K562 (cell line): ENCODE results near the gene CSTPP1. TPM values are rescaled to one million over a fixed set of nuclear protein-coding genes. Genes with fewer than 3 reads are reported as not detected.
"Not testable (repeated sequence)": the region's sequence is repeated elsewhere in the genome, so short reads cannot be mapped to it uniquely, and the experiment has no call there.

Experiments used
- ATAC-seq: fragments of 200-7000 bp; cut with Tn5 transposase; 3 replicates; pipeline ENCODE4 v1.9.1; 2020; ENCODE audit warnings: moderate library complexity
- BruUV-seq: library from RNA; stranded (reverse); fragments of 400-500 nt; replicated peaks from 2 replicates; lab custom pipeline; 2021; lab: Mats Ljungman, UMichigan
- CTCF ChIA-PET: fragments of 300-600 bp; formaldehyde crosslinking; extraction: SDS; loops from one replicate; lab custom pipeline; 2021; ENCODE audit warnings: low intra/inter-chr PET ratio; lab: Yijun Ruan, JAX
- POLR2A ChIA-PET: fragments of 300-600, 350-650 bp; sonication (Branson Sonifier 250); formaldehyde crosslinking; extraction: SDS; loops from one replicate; lab custom pipeline; 2021; ENCODE audit warnings: antibody characterized with exemption, inconsistent platforms; lab: Yijun Ruan, JAX
- DNase-seq, 4 experiments: peaks; one replicate each; pipeline versions ENCODE4 v3.0.0 to v3.0.0-alpha.2; 2011 to 2018; ENCODE audit warnings: low spot score in 3 of 4, mixed read lengths in 3 of 4; ENCODE audit errors: extremely low read depth in 1 of 4
- FAIRE-seq: peaks from 2 replicates; lab custom pipeline; 2011; peaks lifted over from hg19 to GRCh38; lab: Jason Lieb, UNC
- H2AFZ ChIP-seq: 2 replicates; pipeline ENCODE4 v1.6.0; 2011; ENCODE audit warnings: low read depth, low read length, control low read depth, inconsistent platforms
- H3K27ac ChIP-seq: fragments of 200-600 bp; 3 replicates; pipeline ENCODE4 v1.8.0; 2011; ENCODE audit warnings: low read depth, mild to moderate bottlenecking, control low read depth, inconsistent platforms, low read length, moderate library complexity, mixed read lengths; ENCODE audit errors: extremely low read depth
- H3K27me3 ChIP-seq, 2 experiments: fragments of 300-600 bp in 1 of 2; 2 replicates in 1 of 2; 3 replicates in 1 of 2; pipeline versions ENCODE4 v1.6.0 to v1.8.0; 2011; ENCODE audit warnings: inconsistent platforms in 2 of 2, low read length in 2 of 2, mild to moderate bottlenecking in 1 of 2, mixed read lengths in 1 of 2, moderate library complexity in 1 of 2; ENCODE audit not compliant: control insufficient read depth in 2 of 2, insufficient read depth in 2 of 2
- H3K36me3 ChIP-seq: fragments of 300-600 bp; 3 replicates; pipeline ENCODE4 v1.8.0; 2011; ENCODE audit warnings: mild to moderate bottlenecking, low read length, inconsistent platforms; ENCODE audit not compliant: control insufficient read depth, insufficient read depth
- H3K4me1 ChIP-seq, 2 experiments: fragments of 200-600 bp in 1 of 2; replicated peaks in 1 of 2; 2 replicates in 1 of 2; 3 replicates in 1 of 2; pipeline versions ENCODE4 v1.5.1 to v1.8.0; 2011; ENCODE audit warnings: inconsistent platforms in 2 of 2, low read length in 2 of 2, mild to moderate bottlenecking in 1 of 2, mixed read lengths in 1 of 2, moderate library complexity in 1 of 2; ENCODE audit not compliant: control insufficient read depth in 2 of 2, insufficient read depth in 2 of 2
- H3K4me2 ChIP-seq: 2 replicates; pipeline ENCODE4 v1.6.1; 2011; ENCODE audit warnings: low read length, control low read depth, inconsistent platforms, mixed read lengths; ENCODE audit not compliant: insufficient read depth
- H3K4me3 ChIP-seq: fragments of 200-600 bp; sonication (generic), shearing (Covaris generic); 2 replicates; pipeline ENCODE4 v1.5.1; 2016; ENCODE audit warnings: control low read depth, inconsistent platforms
- H3K79me2 ChIP-seq: fragments of 200-600 bp; 3 replicates; pipeline ENCODE4 v1.8.0; 2011; ENCODE audit warnings: low read length, inconsistent platforms; ENCODE audit not compliant: control insufficient read depth, insufficient read depth
- H3K9ac ChIP-seq, 2 experiments: 2 replicates each; pipeline versions ENCODE4 v1.6.0 to v1.6.1; 2011; ENCODE audit warnings: low read depth in 2 of 2, low read length in 2 of 2, control low read depth in 1 of 2, inconsistent platforms in 1 of 2, mild to moderate bottlenecking in 1 of 2, mixed read lengths in 1 of 2; ENCODE audit not compliant: insufficient read depth in 1 of 2
- H3K9me1 ChIP-seq: one replicate; pipeline ENCODE4 v1.6.0; 2011; ENCODE audit warnings: inconsistent platforms, mild to moderate bottlenecking, low read length, moderate library complexity; ENCODE audit not compliant: control insufficient read depth, insufficient read depth
- H3K9me3 ChIP-seq: replicated peaks from 2 replicates; pipeline ENCODE4 v1.5.1; 2011; ENCODE audit warnings: low read depth, low read length, inconsistent platforms; ENCODE audit not compliant: control insufficient read depth, insufficient read depth
- H4K20me1 ChIP-seq: replicated peaks from 2 replicates; pipeline ENCODE4 v1.6.1; 2011; ENCODE audit warnings: low read length, inconsistent platforms, mixed read lengths; ENCODE audit not compliant: control insufficient read depth, insufficient read depth
- RBM34 ChIP-seq: fragments of 200-400 bp; formaldehyde crosslinking; IDR thresholded peaks from 2 replicates; pipeline ENCODE4 v1.6.1; 2018; ENCODE audit warnings: low read length, borderline replicate concordance; ENCODE audit not compliant: insufficient read depth
- WGBS: fragments of 100-300 bp; shearing (Covaris generic); methylation state at CpG from one replicate; pipeline ENCODE4 v1.1.6; 2016; ENCODE audit warnings: low coverage, mixed read lengths; ENCODE audit not compliant: insufficient coverage; ENCODE audit errors: missing lambda C conversion rate; 5-methylcytosine and 5-hydroxymethylcytosine counted together
- in situ Hi-C: fragments of 300-500 bp; cut with MboI; formaldehyde crosslinking; loops from 4 replicates; pipeline ENCODE4 v1.15.0; 2018; ENCODE audit warnings: inconsistent platforms, mixed read lengths
- intact Hi-C: fragments of 100-400 bp; cut with micrococcal nuclease; formaldehyde crosslinking; loops from 2 replicates; pipeline ENCODE4 v1.14.2; 2022
- polyA plus RNA-seq, 8 experiments: library from polyadenylated mRNA; depleted of rRNA in 4 of 8; stranded (reverse) in 5 of 8; unstranded in 3 of 8; fragments of >200 nt; fragmentation: Nextera tagmentation in 2 of 8; fragmentation: Illumina TruSeq in 1 of 8; extraction: Ambion mirVana in 2 of 8; extraction: Trizol in 1 of 8; gene quantifications; 2 replicates each; pipeline versions ENCODE4 v1.2.1 to v1.2.3, GENCODE V29; 2011 to 2014; ENCODE audit warnings: inconsistent platforms in 1 of 8, missing spikeins in 1 of 8
- total RNA-seq, 7 experiments: library from RNA; depleted of rRNA in 6 of 7; stranded (reverse); fragments of >200 nt in 6 of 7; fragmentation: Illumina TruSeq in 2 of 7; extraction: Trizol in 2 of 7; gene quantifications; 2 replicates each; pipeline versions ENCODE4 v1.2.1 to v1.2.3, GENCODE V29; 2011 to 2021; ENCODE audit warnings: low replicate concordance in 1 of 7
- TF ChIP-seq, protein P1 (sequence below), 3 experiments: fragments of 200-800 bp in 1 of 3; fragments of 250-450 bp in 1 of 3; fragments of 450-650 bp in 1 of 3; sonication (Bioruptor Pico) in 1 of 3; sonication (Bioruptor generic) in 1 of 3; formaldehyde crosslinking in 1 of 3; IDR thresholded peaks; 2 replicates each; pipeline versions ENCODE4 v1.6.1 to v1.8.0; 2016 to 2022; ENCODE audit warnings: mild to moderate bottlenecking in 2 of 3, missing genetic modification characterization in 2 of 3, missing compliant biosample characterization in 1 of 3, moderate library complexity in 1 of 3
- TF ChIP-seq, protein P2 (sequence below): fragments of 450-650 bp; IDR thresholded peaks from 2 replicates; pipeline ENCODE4 v1.6.1; 2016; ENCODE audit warnings: mild to moderate bottlenecking, moderate library complexity

The CSTPP1 gene
- total and polyA plus RNA-seq, 9 of the 15 experiments (the other 6 are each of a cell fraction or from before 2014, with no cell fraction given): 6.5 to 17.8 (median 9.2) TPM

DNA sequence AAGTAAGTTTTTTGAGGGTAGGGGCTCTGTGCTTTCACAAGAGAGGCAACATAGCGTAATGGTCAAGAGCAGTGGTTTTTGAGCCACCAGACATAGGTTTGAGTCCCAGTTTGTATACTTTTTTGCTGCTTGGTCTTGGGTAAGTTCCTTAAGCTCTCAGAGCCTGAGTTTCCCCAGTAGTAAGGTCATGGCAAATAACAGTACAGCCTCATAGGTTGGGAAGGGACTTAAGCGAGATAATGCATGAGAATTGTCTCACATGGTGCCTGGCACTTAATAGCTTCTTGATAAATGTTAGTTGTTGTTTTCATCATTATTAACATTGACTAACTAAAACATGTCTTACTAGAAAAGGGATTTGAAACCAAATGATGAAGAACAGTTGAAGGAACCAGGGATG is 157.0 kb downstream of the CSTPP1 start (continued):
- TF ChIP-seq RBM34: no peak
- TF ChIP-seq, protein P1, sequence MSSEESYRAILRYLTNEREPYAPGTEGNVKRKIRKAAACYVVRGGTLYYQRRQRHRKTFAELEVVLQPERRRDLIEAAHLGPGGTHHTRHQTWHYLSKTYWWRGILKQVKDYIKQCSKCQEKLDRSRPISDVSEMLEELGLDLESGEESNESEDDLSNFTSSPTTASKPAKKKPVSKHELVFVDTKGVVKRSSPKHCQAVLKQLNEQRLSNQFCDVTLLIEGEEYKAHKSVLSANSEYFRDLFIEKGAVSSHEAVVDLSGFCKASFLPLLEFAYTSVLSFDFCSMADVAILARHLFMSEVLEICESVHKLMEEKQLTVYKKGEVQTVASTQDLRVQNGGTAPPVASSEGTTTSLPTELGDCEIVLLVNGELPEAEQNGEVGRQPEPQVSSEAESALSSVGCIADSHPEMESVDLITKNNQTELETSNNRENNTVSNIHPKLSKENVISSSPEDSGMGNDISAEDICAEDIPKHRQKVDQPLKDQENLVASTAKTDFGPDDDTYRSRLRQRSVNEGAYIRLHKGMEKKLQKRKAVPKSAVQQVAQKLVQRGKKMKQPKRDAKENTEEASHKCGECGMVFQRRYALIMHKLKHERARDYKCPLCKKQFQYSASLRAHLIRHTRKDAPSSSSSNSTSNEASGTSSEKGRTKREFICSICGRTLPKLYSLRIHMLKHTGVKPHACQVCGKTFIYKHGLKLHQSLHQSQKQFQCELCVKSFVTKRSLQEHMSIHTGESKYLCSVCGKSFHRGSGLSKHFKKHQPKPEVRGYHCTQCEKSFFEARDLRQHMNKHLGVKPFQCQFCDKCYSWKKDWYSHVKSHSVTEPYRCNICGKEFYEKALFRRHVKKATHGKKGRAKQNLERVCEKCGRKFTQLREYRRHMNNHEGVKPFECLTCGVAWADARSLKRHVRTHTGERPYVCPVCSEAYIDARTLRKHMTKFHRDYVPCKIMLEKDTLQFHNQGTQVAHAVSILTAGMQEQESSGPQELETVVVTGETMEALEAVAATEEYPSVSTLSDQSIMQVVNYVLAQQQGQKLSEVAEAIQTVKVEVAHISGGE (CRISPR knock-in tag; IDR thresholded peaks at IDR 0.05): no peak
- TF ChIP-seq, protein P2, sequence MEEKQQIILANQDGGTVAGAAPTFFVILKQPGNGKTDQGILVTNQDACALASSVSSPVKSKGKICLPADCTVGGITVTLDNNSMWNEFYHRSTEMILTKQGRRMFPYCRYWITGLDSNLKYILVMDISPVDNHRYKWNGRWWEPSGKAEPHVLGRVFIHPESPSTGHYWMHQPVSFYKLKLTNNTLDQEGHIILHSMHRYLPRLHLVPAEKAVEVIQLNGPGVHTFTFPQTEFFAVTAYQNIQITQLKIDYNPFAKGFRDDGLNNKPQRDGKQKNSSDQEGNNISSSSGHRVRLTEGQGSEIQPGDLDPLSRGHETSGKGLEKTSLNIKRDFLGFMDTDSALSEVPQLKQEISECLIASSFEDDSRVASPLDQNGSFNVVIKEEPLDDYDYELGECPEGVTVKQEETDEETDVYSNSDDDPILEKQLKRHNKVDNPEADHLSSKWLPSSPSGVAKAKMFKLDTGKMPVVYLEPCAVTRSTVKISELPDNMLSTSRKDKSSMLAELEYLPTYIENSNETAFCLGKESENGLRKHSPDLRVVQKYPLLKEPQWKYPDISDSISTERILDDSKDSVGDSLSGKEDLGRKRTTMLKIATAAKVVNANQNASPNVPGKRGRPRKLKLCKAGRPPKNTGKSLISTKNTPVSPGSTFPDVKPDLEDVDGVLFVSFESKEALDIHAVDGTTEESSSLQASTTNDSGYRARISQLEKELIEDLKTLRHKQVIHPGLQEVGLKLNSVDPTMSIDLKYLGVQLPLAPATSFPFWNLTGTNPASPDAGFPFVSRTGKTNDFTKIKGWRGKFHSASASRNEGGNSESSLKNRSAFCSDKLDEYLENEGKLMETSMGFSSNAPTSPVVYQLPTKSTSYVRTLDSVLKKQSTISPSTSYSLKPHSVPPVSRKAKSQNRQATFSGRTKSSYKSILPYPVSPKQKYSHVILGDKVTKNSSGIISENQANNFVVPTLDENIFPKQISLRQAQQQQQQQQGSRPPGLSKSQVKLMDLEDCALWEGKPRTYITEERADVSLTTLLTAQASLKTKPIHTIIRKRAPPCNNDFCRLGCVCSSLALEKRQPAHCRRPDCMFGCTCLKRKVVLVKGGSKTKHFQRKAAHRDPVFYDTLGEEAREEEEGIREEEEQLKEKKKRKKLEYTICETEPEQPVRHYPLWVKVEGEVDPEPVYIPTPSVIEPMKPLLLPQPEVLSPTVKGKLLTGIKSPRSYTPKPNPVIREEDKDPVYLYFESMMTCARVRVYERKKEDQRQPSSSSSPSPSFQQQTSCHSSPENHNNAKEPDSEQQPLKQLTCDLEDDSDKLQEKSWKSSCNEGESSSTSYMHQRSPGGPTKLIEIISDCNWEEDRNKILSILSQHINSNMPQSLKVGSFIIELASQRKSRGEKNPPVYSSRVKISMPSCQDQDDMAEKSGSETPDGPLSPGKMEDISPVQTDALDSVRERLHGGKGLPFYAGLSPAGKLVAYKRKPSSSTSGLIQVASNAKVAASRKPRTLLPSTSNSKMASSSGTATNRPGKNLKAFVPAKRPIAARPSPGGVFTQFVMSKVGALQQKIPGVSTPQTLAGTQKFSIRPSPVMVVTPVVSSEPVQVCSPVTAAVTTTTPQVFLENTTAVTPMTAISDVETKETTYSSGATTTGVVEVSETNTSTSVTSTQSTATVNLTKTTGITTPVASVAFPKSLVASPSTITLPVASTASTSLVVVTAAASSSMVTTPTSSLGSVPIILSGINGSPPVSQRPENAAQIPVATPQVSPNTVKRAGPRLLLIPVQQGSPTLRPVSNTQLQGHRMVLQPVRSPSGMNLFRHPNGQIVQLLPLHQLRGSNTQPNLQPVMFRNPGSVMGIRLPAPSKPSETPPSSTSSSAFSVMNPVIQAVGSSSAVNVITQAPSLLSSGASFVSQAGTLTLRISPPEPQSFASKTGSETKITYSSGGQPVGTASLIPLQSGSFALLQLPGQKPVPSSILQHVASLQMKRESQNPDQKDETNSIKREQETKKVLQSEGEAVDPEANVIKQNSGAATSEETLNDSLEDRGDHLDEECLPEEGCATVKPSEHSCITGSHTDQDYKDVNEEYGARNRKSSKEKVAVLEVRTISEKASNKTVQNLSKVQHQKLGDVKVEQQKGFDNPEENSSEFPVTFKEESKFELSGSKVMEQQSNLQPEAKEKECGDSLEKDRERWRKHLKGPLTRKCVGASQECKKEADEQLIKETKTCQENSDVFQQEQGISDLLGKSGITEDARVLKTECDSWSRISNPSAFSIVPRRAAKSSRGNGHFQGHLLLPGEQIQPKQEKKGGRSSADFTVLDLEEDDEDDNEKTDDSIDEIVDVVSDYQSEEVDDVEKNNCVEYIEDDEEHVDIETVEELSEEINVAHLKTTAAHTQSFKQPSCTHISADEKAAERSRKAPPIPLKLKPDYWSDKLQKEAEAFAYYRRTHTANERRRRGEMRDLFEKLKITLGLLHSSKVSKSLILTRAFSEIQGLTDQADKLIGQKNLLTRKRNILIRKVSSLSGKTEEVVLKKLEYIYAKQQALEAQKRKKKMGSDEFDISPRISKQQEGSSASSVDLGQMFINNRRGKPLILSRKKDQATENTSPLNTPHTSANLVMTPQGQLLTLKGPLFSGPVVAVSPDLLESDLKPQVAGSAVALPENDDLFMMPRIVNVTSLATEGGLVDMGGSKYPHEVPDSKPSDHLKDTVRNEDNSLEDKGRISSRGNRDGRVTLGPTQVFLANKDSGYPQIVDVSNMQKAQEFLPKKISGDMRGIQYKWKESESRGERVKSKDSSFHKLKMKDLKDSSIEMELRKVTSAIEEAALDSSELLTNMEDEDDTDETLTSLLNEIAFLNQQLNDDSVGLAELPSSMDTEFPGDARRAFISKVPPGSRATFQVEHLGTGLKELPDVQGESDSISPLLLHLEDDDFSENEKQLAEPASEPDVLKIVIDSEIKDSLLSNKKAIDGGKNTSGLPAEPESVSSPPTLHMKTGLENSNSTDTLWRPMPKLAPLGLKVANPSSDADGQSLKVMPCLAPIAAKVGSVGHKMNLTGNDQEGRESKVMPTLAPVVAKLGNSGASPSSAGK: no peak

DNA sequence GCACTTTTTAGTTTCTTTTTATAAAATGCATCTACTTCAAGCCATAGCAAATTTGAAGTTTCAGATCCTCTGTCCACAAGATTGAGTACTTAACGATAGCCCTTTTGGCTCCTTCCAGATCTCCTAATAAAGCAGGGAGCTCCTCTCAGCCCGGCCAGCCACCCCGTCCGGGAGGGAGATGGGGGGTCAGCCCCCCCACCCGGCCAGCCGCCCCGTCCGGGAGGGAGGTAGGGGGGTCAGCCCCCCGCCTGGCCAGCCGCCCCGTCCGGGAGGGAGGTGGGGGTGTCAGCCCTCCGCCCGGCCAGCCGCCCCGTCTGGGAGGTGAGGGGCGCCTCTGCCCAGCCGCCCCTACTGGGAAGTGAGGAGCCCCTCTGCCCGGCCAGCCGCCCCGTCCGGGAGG is 160.3 kb downstream of the CSTPP1 start:
- H3K4me1 ChIP-seq, POLR2A ChIA-PET, FAIRE-seq, H3K9me1 ChIP-seq, in situ Hi-C loops, H3K36me3 ChIP-seq, H3K4me2 ChIP-seq, H3K9me3 ChIP-seq, H3K27me3 ChIP-seq, H3K4me3 ChIP-seq, H3K79me2 ChIP-seq, ATAC-seq, intact Hi-C loops, BruUV-seq, H2AFZ ChIP-seq, H3K9ac ChIP-seq, DNase-seq, H3K27ac ChIP-seq, H4K20me1 ChIP-seq: not testable (repeated sequence)
- 28% methylated on average over 8 of the region's 22 CpGs for WGBS
- CTCF ChIA-PET: interaction anchor here (0.7 kb wide), 1 partner anchor 120 kb away, joined by 5 read pairs; no protein-coding TSS in a partner anchor
